Measurements from ENCODE around the gene ARAP1. TPM values are rescaled to one million over a fixed set of nuclear protein-coding genes. Genes with fewer than 3 reads are reported as not detected.

Gene ARAP1
- total and polyA plus RNA-seq, 2 of the 8 experiments (the other 6 are each of a cell fraction or from before 2014, with no cell fraction given): 25.7 to 61.6 TPM

DNA sequence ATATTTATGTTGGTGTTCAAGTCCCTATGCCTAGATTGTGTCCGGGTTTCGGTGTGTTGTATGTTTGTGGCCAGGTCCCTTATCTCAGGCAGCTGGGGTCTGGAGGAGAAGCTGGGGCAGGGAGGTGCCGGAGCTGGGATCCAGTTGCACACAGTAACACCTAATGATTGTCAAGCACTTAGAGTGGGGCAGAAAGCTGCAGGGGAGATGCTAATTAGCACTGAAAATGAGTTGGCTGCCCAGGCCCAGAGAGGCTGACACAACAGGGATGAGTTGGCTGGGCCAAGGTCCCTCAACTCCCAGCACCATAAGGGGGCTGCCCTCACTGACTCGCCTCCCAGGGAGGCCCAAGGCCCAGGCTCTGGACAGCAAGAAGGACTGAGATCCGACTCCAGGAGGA lies 90.2 kb downstream of the ARAP1 start:
- no peak overlapping the region for H2BK5ac ChIP-seq (ENCODE audit: low read depth, low read length)
- H3K27me3 ChIP-seq (replicated peaks in 1 of 4; ENCODE audit: control insufficient read depth in 3 of 4, extremely low read depth in 1 of 4, insufficient read depth in 3 of 4, low read length in 3 of 4): no peaks in the 10 kb centered on the region
- H4K91ac ChIP-seq (replicated peaks; ENCODE audit: insufficient read length, low read length): no peak overlapping the region
- H3K14ac ChIP-seq (ENCODE audit: insufficient read length): no peak overlapping the region
- H4K20me1 ChIP-seq (replicated peaks in 1 of 2; ENCODE audit: control insufficient read depth in 1 of 2, insufficient read depth in 2 of 2, low read length in 2 of 2): no peaks in the 10 kb centered on the region
- no peak overlapping the region for H3K9ac ChIP-seq (replicated peaks in 1 of 4; ENCODE audit: extremely low read depth in 1 of 4, low read depth in 3 of 4, low read length in 3 of 4)
- H3K27ac ChIP-seq (ENCODE audit: low read depth, low read length): no peak overlapping the region
- H3K9me3 ChIP-seq (ENCODE audit: insufficient read depth in 2 of 2, low read depth in 1 of 2, low read length in 1 of 2): peaks cover 0 to under 1% of the 10 kb centered on the region in 2 experiments; a peak in 2 of 4 replicates
- peaks cover 0 to 2% (median 1%) of the 10 kb centered on the region in 4 experiments; a peak in 2 of 7 replicates for H3K4me1 ChIP-seq (replicated peaks in 1 of 4; ENCODE audit: control insufficient read depth in 3 of 4, insufficient read depth in 4 of 4, low read length in 3 of 4)
- no peak overlapping the region for H4K8ac ChIP-seq (ENCODE audit: extremely low read depth, insufficient read depth, low read length)
- no peaks in the 10 kb centered on the region for H3K23me2 ChIP-seq (ENCODE audit: low read depth, low read length)
- H3K79me1 ChIP-seq (ENCODE audit: low read depth, low read length): no peaks in the 10 kb centered on the region
- H3K4me3 ChIP-seq (ENCODE audit: extremely low read depth in 1 of 4, insufficient read depth in 2 of 4, low read depth in 3 of 4, low read length in 4 of 4): no peak overlapping the region
- H3K36me3 ChIP-seq (ENCODE audit: control insufficient read depth in 2 of 4, insufficient read depth in 4 of 4, low read length in 3 of 4): no peaks in the 10 kb centered on the region
- no peak overlapping the region for H2AK5ac ChIP-seq (ENCODE audit: low read depth, low read length)
- no peak overlapping the region for H3K18ac ChIP-seq (ENCODE audit: extremely low read depth, low read length)
- TF ChIP-seq RAD21 (IDR thresholded peaks at IDR 0.05 in 1 of 2, conservative IDR thresholded peaks at IDR 0.05 in 1 of 2; ENCODE audit: low read depth in 2 of 2, low read length in 2 of 2): no peak
- no peak for TF ChIP-seq KDM4A (IDR thresholded peaks at IDR 0.05; ENCODE audit: low read depth, low read length, severe bottlenecking)
- H3K56ac ChIP-seq (replicated peaks; ENCODE audit: insufficient read length, low read depth, low read length): no peak overlapping the region
- no peak for DNase-seq (ENCODE audit: low read depth in 1 of 2, low spot score in 2 of 2)
- H2BK20ac ChIP-seq (ENCODE audit: low read length): no peak overlapping the region
- POLR2A ChIA-PET (ENCODE audit: partially characterized antibody): no interaction called here
- CTCF ChIA-PET (ENCODE audit: partially characterized antibody): interaction anchor here (1.0 to 39.6 kb wide), 5 partner anchors 18 to 689 kb away, joined by 3 to 552 read pairs (median 3); no protein-coding TSS in a partner anchor
- no peak overlapping the region for H3K4me2 ChIP-seq (ENCODE audit: insufficient read depth in 1 of 2, low read depth in 2 of 2, low read length in 2 of 2)
- FAIRE-seq: no peak
- no peak overlapping the region for H2AFZ ChIP-seq (ENCODE audit: low read length)
- no peak overlapping the region for H4K5ac ChIP-seq (ENCODE audit: insufficient read length, low read depth, low read length)
- H2BK120ac ChIP-seq (replicated peaks; ENCODE audit: low read depth, low read length): no peak overlapping the region
- no peaks in the 10 kb centered on the region for H3K79me2 ChIP-seq (ENCODE audit: control insufficient read depth in 1 of 2, insufficient read depth in 2 of 2, low read length in 2 of 2)
- peak overlapping the region; percentile 30 for H3K4ac ChIP-seq (replicated peaks; ENCODE audit: insufficient read length, low read depth, low read length)
- 82% methylated on average over 5 of the region's 5 CpGs; no CpG with 5 or more reads in 1 of the 2 experiments for WGBS, 2 experiments (ENCODE audit: extremely low coverage in 1 of 2, insufficient coverage in 1 of 2, insufficient read length in 1 of 2, insufficient replicate concordance in 2 of 2, low coverage in 1 of 2, low lambda C conversion rate in 2 of 2, missing lambda C conversion rate in 1 of 2)
- no peak overlapping the region for H2BK12ac ChIP-seq (ENCODE audit: low read depth, low read length)
- H2BK15ac ChIP-seq (ENCODE audit: low read length): no peak overlapping the region
- H3K23ac ChIP-seq (ENCODE audit: insufficient read length): no peak overlapping the region

Data from H1 (cell line).